Esophagus squamous epithelium (tissue), 4 donors: ENCODE measurements around the gene IGFBP6.

Experiments
- CTCF ChIP-seq, 6 experiments: fragments of 450-650 bp in 4 of 6; fragments of 200-600 bp in 2 of 6; sonication (generic) in 2 of 6; IDR thresholded peaks; one replicate each; pipeline ENCODE4 v1.5.1; 2016 to 2019; ENCODE audit warnings: antibody characterized with exemption in 6 of 6, mild to moderate bottlenecking in 4 of 6, moderate library complexity in 4 of 6
- POLR2A ChIP-seq, 4 donors: fragments of 450-650 bp; IDR thresholded peaks; one replicate each; pipeline ENCODE4 v1.6.1; 2017; ENCODE audit warnings: antibody characterized with exemption in 4 of 4, mild to moderate bottlenecking in 4 of 4, moderate library complexity in 3 of 4

- TF ChIP-seq CTCF (IDR thresholded peaks at IDR 0.05), result no peak
- no peak for TF ChIP-seq POLR2A (IDR thresholded peaks at IDR 0.05)
Observed at GRCh38 chr12:53131844-53132243, 34.4 kb downstream of the IGFBP6 start.
